ENCODE results near the gene ZSWIM1. TPM values are rescaled to one million over a fixed set of nuclear protein-coding genes. Genes with fewer than 3 reads are reported as not detected.

The ZSWIM1 gene
- total and polyA plus RNA-seq, 2 of the 13 experiments (the other 11 are each of a cell fraction or from before 2014, with no cell fraction given), result 9.5 to 11.7 TPM

GRCh38 chr20:45934046-45934585, 53.1 kb downstream of the ZSWIM1 start (continued):
- TF ChIP-seq MBD4 (IDR thresholded peaks at IDR 0.05; ENCODE audit: borderline replicate concordance, low read length) (no peak), NR2F2 (IDR thresholded peaks at IDR 0.05; ENCODE audit: borderline replicate concordance, low read depth) (no peak), NCOA1 (CRISPR knock-in tag; IDR thresholded peaks at IDR 0.05) (no peak), HES4 (CRISPR knock-in tag; IDR thresholded peaks at IDR 0.05; ENCODE audit: borderline replicate concordance) (no peak), ZNF770 (CRISPR knock-in tag; IDR thresholded peaks at IDR 0.05) (peak; percentile 21; the same call in 1 of the 2 replicates), ZNF652 (CRISPR knock-in tag; IDR thresholded peaks at IDR 0.05; ENCODE audit: borderline replicate concordance, low read depth) (no peak), SMARCC2 (IDR thresholded peaks at IDR 0.05) (no peak), ZNF20 (CRISPR knock-in tag; IDR thresholded peaks at IDR 0.05) (no peak), ZMAT5 (CRISPR knock-in tag; IDR thresholded peaks at IDR 0.05; ENCODE audit: borderline replicate concordance, low read depth) (no peak), TCF12 (IDR thresholded peaks at IDR 0.05) (no peak), TCF12 (CRISPR knock-in tag; IDR thresholded peaks at IDR 0.05) (no peak), ZNF710 (CRISPR knock-in tag; IDR thresholded peaks at IDR 0.05; ENCODE audit: borderline replicate concordance) (peak; percentile 57; the same call in 1 of the 2 replicates), IKZF5 (CRISPR knock-in tag; IDR thresholded peaks at IDR 0.05) (no peak), ZNF570 (CRISPR knock-in tag; IDR thresholded peaks at IDR 0.05; ENCODE audit: borderline replicate concordance) (peak; percentile 81; the same call in 1 of the 2 replicates), HMGA1 (CRISPR knock-in tag; conservative IDR thresholded peaks at IDR 0.05) (no peak), KLF6 (CRISPR knock-in tag; IDR thresholded peaks at IDR 0.05) (no peak), CEBPG (CRISPR knock-in tag; IDR thresholded peaks at IDR 0.05) (no peak), SMARCE1 (IDR thresholded peaks at IDR 0.05; ENCODE audit: borderline replicate concordance) (no peak), ZNF12 (CRISPR knock-in tag; IDR thresholded peaks at IDR 0.05) (no peak), ZNF18 (CRISPR knock-in tag; IDR thresholded peaks at IDR 0.05; ENCODE audit: insufficient replicate concordance) (no peak), SUZ12 (IDR thresholded peaks at IDR 0.05; ENCODE audit: low read depth, low read length) (no peak), MXD1 (CRISPR knock-in tag; IDR thresholded peaks at IDR 0.05) (0 out of 2 replicates have a peak, but pooled peaks have one; percentile 94)
